Measurements from ENCODE around the gene TNFSF11.

Gene TNFSF11

DNA sequence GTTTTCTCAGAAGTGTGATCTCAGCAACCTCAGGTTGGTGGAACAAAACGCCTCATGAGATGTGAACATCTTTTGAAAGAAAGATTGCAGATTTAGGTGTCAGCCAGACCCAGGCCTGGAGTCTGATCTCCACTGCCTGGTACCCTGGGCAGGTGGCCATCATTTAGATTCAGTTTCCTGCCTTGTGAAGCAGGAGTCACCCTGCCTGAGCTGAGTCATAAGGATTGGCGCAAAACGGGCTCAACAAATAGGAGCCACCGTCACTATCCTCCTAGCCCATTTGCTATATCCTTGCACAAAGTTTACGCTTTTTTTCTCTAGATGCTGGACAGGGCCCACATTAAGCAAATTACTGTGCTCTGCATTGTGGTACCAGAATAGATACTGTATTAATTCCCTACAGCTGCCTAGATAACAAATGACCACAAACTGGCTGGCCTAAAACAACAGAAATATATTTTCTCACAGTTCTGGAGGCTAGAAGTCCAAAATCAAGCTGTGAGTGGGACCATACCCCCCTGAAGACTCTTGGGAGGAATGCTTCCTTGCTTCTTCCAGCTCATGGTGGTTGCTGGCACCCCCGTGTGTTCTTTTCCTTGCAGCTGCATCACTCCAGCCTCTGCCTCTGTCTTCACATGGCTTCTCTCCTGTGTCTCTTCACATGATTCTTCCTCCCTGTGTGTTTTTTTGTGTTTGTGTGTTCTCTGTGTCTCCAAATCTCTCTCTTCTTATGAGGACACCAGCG is 38.2 kb downstream of the TNFSF11 start:
- no peak for DNase-seq

DNA sequence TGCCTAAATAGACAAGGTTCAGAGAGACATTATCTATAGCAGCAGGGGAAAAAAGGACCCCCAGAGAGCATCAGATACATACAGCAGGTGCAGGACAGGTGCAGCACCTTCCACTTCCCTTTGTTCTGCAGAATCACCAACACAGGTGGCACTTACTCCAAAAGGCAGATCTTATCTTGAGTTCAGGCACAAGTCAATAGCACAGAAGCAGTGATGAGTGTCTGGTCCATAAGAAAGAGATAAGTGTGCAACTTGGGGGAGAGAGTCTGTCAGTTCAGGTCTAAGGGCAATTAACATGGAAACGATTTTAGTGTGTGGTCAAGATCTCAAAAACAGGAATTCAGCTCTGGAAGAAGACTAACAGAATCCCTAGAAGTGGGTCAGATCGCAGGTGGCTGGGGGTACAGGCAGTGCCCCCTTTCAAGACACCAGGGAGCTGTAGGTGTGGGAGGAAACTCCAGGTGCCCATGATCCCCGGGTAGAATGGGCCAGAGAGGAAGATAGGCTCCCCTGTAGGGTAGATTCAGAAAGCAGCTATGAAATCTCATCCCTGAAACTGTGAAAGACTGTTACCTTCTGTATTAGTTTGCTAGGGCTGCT is 40.6 kb downstream of the TNFSF11 start:
- DNase-seq = no peak

DNA sequence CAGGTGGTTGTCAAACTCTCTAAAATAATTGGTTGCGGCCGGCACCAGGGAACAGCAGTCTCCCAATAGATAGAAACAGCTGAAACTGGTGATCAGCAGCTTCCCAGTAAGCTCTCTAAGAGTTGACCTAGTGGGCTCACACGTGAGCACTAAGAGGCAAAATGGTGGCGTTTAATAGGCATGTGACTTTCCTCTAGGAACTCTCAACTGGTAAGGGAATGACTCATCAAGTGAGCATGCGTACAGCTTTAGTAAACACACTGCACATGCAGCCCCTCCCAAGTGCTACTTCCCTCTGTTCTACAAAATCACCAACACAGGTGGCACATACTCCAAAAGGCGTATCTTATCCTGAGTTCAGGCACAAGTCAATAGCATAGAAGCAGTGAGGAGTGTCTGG is 41.7 kb downstream of the TNFSF11 start:
- DNase-seq = no peak

DNA sequence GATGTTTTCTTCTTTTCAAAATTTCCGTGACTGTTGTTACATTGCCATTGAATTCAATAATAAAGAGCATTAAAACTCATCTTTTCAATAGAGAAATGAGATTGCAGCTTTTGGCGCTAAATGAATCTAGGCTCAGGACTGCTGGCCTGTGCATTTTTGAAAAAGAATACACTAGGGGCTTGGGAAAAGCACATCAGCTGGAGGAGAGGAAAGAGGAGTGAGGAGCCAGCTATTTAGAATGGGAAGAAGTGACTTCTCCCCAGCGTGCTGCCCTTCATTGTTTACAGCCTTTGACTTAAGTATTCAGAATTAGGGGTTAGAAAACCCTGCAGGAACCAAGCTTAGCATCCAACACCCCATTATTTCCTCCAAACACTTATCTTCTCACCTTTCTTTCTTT is 43.3 kb downstream of the TNFSF11 start:
- DNase-seq = no peak

- DNase-seq = no peak
Observed at GRCh38 chr13:42623916-42624315, 50.0 kb downstream of the TNFSF11 start.

DNA sequence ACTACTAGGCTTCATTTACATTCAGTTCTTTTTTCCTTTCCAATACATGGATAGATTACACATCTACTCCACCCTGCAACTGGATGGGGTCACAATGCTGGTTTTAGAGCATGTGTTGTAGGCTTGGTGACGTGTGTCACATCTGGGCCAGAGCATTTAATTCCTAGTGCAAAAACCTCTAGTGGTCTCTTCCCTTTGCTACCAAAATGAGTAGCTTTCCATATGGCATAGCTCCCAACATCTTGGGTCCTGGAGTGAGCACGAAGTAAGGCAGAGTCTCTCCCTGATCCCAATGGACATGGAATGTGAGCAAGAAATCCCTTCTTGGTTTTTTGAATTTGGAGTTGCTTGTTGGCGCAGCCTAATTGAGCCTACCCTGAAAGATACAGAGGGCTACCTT is 51.7 kb downstream of the TNFSF11 start:
- DNase-seq = no peak

DNA sequence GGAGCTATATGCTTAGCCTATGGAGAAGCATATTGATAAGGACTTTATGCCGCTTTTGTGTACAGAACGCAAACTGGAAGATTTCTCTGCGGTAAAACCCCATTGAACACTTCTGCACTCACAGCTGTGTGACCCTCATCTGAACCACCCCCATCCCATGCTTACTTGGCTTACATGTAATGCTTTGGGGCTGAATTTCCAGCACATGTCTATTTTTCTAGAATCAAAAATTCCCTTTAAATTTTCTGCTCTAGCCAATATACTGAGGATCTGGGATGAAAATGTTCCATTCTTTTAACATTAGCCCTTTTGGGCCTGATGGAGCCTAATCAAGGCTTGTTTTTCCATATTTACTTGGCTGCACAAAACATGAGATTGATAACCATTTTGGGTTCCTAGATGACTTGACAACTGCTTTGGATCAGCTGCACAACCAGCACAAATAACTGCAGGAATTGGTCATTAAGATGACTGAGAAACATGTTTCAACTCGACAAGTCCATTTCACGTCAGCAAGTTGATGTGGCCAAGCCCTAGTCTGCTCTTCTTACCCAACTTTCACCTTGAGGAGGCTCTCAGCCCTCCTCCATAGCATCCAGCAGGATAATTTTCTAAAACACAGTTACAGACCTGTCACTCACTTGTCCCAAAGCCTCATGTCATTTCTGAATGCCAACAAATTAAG is 52.4 kb downstream of the TNFSF11 start:
- DNase-seq = no peak

DNA sequence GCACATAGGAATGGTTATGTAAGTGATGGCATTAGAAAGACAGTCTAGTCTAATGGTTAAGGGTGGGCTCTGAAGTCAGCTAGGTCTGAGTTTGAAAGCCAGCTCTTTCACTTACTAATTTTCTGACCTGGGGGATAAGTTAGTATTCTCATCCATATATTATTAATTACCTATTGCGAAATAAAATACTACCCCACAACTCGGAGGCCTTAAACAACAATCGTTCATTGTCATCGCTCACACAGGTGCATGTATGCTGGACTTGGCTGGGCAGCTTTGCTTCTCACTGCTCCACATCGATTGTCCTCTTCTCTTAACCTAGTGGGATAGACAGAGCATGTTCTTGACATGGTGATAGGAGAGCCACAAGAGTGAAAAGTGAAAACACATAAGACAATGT is 54.7 kb downstream of the TNFSF11 start:
- DNase-seq = no peak

GRCh38 chr13:42631181-42631580 is 57.2 kb downstream of the TNFSF11 start:
- no peak for DNase-seq

- DNase-seq = no peak
Observed at GRCh38 chr13:42633495-42633894, 59.5 kb downstream of the TNFSF11 start.

DNA sequence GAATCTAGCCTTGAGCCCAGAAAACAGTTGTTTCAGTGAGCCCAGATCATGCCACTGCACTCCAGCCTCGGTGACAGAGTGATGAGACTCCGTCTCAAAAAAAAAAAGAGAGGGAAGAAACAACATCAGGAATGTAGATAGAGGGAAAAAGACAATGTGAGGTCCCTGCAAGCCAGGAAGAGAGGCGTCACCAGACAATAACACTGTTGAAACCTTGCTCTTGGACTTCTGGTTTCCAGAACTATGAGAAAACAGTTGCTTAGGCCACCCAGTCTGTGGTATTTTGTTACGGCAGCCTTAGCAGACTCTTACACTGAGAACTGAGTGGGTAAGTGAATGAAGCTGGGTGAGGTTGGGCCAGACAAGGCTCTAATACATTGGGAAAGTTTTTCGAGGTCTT is 64.1 kb downstream of the TNFSF11 start:
- DNase-seq = no peak

- DNase-seq = no peak
Observed at GRCh38 chr13:42638886-42639285, 64.9 kb downstream of the TNFSF11 start.

DNA sequence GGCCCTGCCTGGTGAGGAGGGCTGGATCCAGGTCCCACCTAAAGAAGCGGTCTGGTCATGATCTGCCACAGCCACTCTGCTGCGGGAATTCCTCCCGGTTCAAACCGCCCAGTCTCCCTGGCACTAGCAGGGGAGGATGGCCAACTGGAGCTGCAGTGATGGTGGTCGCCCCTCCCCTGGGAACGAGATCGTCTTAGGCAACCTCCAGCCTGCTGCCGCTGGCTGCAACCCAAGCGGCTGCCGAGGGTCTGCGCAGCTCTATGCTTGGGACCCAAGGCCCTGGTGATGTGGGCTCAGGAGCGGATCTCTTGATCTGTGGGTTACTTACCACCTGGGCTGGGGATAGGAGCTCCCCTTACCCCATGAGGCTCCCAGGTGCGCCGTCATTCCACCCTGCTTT is 69.1 kb downstream of the TNFSF11 start:
- no peak for DNase-seq

DNA sequence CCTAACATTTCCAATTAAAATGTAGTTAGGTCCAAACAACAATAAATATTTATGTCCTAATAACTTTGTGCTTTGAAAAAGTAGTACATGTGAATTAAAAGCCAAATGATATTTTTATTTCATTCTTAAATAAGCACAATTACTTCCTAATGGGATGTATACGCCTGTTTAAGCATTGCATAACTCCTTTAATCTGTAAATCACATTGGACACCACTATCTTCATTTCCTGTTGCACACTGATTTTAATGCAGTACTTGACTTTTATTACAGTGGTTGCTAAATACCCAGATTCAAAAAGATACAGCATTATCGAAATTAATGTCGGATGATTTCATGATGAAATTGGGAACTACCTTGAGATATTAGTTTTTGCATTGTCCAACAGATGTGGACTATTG is 70.9 kb downstream of the TNFSF11 start:
- DNase-seq = no peak

- DNase-seq = no peak
Observed at GRCh38 chr13:42645717-42646116, 71.8 kb downstream of the TNFSF11 start.

DNA sequence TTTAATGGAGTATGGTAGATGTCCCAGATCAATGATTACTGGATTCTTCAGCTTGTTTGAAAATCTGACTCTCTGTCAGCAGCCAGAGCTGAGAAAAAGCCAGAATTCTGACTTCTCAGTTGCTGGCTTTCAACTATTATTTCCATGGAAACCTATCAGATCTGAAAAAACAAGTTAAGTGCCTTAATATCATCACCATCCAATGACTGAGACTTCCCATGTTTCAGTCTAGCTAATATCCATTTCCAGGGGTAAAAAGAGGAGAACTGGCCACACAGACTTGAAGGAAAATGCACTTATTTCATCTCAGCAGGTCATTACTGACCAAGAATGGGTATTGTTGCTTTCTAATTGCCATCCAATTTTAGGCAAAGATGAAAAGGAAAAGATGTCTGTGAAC is 75.2 kb downstream of the TNFSF11 start:
- no peak for DNase-seq

GRCh38 chr13:42649831-42650230 is 75.9 kb downstream of the TNFSF11 start:
- no peak for DNase-seq

GRCh38 chr13:42650506-42650905 is 76.6 kb downstream of the TNFSF11 start:
- DNase-seq = no peak

DNA sequence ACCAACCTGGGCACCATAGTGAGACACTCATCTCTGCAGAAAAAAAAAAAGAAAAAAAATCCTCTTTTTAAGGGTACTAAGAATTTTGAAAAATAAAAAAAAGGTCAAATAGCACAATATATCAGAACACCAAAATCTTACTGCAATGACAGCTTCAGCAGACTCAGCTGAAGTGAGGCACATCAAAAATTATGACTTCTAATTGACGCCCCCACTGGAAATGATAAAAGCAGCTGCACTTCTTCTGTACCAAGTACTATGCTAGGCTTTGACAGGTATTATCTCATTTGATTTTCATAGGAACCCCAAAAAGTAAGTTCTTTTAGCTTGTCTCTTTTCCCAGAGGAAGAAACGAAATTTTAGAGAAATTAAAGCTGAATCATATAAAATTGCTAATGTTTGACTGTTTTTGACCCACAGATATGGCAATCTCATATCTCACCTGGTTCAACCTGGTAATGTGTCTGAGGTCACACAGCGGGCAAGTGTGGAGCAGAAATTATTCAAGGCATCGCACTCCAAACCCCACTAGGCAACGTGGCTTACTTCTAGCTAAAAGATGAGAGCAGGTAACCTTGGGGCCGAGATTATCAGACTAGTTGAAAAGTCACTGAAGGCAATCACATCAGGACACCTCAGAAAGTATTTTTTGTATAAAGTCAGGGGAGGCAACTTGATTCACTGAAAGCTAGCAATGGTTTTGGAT is 78.1 kb downstream of the TNFSF11 start:
- no peak for DNase-seq

GRCh38 chr13:42652642-42653415 is 78.9 kb downstream of the TNFSF11 start:
- no peak for DNase-seq

DNA sequence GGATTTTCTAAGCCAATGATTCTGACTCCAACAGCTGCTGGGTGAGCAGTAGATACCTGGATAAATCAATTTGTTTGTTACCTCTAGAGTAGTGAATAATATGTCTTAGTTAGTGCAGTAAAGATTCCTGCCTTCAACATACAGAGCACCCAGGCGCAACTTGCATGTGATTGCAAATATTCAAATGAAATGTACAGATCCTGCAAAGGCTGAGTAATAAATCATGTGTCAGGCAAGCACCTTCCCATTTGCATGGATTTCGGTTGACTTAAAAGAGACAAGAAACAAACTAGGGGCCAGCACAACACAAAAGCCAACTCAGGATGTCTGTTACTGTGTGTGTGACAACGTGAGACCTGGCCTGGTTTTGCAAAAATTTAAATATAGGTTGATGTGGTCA is 79.7 kb downstream of the TNFSF11 start:
- no peak for DNase-seq

DNA sequence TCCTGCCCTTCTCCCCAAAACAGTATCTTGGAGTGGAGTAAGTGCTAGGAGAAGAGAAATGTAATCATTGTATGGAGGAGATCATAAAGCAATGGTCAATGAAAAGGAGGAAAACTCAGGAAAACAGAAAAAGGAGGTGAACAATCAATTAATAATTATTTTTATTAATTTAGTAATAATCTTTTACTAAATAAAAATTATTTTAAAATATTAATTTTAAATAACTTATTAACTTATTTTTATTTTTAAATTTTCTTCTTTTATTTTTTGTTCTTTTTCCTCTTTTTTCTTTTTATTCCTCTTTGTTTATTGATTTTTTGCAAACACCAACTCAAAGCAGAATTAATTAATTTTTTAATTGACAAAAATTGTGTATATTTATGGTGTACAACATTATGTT is 80.3 kb downstream of the TNFSF11 start:
- DNase-seq = no peak

DNA sequence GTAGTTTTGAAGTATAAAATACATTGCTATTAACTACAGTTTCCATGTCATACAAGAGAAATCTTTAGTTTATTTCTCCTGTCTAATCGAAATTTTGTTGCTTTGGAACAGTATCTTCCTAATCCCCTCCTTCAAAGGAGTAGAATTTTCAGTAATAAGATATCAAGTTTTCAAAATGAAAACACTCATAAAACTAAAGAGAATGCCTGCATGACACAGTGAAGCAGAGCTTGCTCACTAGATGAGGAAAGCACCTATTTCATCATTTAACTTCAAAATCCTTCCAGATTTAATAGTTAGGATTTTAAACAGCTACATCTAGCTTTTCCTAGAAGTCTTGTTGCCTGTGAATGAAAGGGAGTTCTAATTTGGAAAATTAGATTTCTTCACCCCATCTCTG is 80.8 kb downstream of the TNFSF11 start:
- DNase-seq = no peak
